Endothelial cell (in vitro differentiated cells): ENCODE results near the gene XIRP2. TPM values are rescaled to one million over a fixed set of nuclear protein-coding genes. Genes with fewer than 3 reads are reported as not detected.

Experiments used
- DNase-seq: peaks from one replicate; pipeline ENCODE4 v3.0.0; 2021; ENCODE audit warnings: low spot score
- H3K27ac Mint-ChIP-seq: one replicate; pipeline ENCODE4 v1.8.0; 2021; ENCODE audit warnings: mixed read lengths, inconsistent platforms; ENCODE audit not compliant: unreplicated experiment
- H3K27me3 Mint-ChIP-seq: one replicate; pipeline ENCODE4 v1.8.0; 2021; ENCODE audit warnings: mild to moderate bottlenecking, moderate library complexity, mixed read lengths, inconsistent platforms; ENCODE audit not compliant: unreplicated experiment
- H3K36me3 Mint-ChIP-seq: one replicate; pipeline ENCODE4 v1.8.0; 2021; ENCODE audit warnings: mild to moderate bottlenecking, low read depth, mixed read lengths, inconsistent platforms; ENCODE audit not compliant: unreplicated experiment
- H3K4me1 Mint-ChIP-seq: one replicate; pipeline ENCODE4 v1.8.0; 2021; ENCODE audit warnings: mild to moderate bottlenecking, mixed read lengths, inconsistent platforms; ENCODE audit not compliant: unreplicated experiment
- H3K4me3 Mint-ChIP-seq: one replicate; pipeline ENCODE4 v1.8.0; 2021; ENCODE audit warnings: mild to moderate bottlenecking, mixed read lengths, inconsistent platforms; ENCODE audit not compliant: unreplicated experiment
- H3K9me3 Mint-ChIP-seq: one replicate; pipeline ENCODE4 v1.8.0; 2021; ENCODE audit warnings: mixed read lengths, inconsistent platforms; ENCODE audit not compliant: unreplicated experiment
- total RNA-seq: library from RNA; stranded (reverse); fragmentation: NEBNext Ultra II Directional; extraction: Animal tissue kit (Norgen Biotek cat#: 25700); gene quantifications from one replicate; pipeline ENCODE4 v1.2.1, GENCODE V29; 2021; ENCODE audit not compliant: unreplicated experiment
- TF ChIP-seq, protein P1 (sequence below): fragments of 200-600 bp; sonication (generic); IDR thresholded peaks from one replicate; pipeline ENCODE4 v1.5.0; 2021; ENCODE audit warnings: antibody characterized with exemption; ENCODE audit not compliant: unreplicated experiment

Gene XIRP2
- total RNA-seq, 1 donor from 2014 or later, result 5.5 TPM

DNA sequence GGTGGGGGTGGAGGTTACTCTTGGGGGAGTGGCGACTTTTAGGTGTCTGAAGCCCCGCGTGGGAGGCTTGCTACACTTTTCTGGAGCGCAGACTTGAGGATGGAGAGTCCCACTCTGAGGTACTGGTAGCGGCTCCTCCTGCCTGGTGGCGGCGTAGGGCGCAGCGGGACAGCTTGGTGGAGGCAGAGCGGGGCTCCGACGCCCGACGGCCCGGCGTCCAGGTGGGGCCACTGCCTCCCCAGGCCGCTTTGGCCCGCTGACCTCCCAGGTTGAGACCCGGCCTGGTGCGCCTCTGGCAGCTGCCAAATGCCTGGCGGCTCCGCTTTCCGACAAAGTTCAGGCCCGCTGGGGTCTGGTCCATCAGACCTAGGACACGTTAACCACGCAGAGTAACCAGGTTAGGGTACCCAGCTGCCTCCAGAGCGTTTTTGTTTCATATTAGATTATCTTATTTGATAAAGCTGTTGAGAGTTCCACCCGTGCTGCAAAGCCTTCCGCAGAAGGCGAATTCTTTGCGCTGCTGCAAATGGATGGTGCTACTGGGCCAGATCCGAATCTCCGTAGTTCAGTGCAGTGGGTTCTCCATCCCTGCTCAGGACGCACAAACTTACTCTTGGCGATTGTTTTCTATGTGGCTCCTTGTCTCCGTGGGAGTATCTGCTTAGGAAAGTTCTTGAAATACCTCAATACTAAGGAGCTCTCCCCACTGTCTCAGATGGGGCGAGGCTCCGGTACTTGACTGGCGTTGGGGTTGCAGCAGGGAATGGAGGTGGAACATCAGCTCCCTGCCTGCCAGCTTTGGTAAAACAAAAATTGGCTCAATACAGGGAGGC, 405.9 kb downstream of the XIRP2 start:
- peaks cover 7% of the 10 kb centered on the region for H3K4me1 Mint-ChIP-seq
- peaks cover 3% of the 10 kb centered on the region for H3K27me3 Mint-ChIP-seq
- H3K4me3 Mint-ChIP-seq, result peak overlapping the region; percentile 92
- no peak overlapping the region for H3K27ac Mint-ChIP-seq
- DNase-seq, result peak; percentile 46
- no peaks in the 10 kb centered on the region for H3K9me3 Mint-ChIP-seq
- no peaks in the 10 kb centered on the region for H3K36me3 Mint-ChIP-seq
- TF ChIP-seq, protein P1, sequence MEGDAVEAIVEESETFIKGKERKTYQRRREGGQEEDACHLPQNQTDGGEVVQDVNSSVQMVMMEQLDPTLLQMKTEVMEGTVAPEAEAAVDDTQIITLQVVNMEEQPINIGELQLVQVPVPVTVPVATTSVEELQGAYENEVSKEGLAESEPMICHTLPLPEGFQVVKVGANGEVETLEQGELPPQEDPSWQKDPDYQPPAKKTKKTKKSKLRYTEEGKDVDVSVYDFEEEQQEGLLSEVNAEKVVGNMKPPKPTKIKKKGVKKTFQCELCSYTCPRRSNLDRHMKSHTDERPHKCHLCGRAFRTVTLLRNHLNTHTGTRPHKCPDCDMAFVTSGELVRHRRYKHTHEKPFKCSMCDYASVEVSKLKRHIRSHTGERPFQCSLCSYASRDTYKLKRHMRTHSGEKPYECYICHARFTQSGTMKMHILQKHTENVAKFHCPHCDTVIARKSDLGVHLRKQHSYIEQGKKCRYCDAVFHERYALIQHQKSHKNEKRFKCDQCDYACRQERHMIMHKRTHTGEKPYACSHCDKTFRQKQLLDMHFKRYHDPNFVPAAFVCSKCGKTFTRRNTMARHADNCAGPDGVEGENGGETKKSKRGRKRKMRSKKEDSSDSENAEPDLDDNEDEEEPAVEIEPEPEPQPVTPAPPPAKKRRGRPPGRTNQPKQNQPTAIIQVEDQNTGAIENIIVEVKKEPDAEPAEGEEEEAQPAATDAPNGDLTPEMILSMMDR, result no peak

GRCh38 chr2:167294776-167295140, 406.5 kb downstream of the XIRP2 start:
- no peaks in the 10 kb centered on the region for H3K9me3 Mint-ChIP-seq
- no peak overlapping the region for H3K27ac Mint-ChIP-seq
- no peak for DNase-seq

GRCh38 chr2:167297292-167297691, 409.0 kb downstream of the XIRP2 start:
- Mint-ChIP-seq H3K4me3 (no peak overlapping the region), H3K36me3 (no peaks in the 10 kb centered on the region), H3K27me3 (peaks cover 3% of the 10 kb centered on the region), H3K9me3 (no peaks in the 10 kb centered on the region), H3K27ac (no peak overlapping the region), H3K4me1 (peaks cover 2% of the 10 kb centered on the region)
- no peak for DNase-seq
- TF ChIP-seq, protein P1, result no peak

More at GRCh38 chr2:167294776-167295140, 406.5 kb downstream of the XIRP2 start:
- Mint-ChIP-seq H3K27me3 (peaks cover 3% of the 10 kb centered on the region), H3K4me3 (peak overlapping the region; percentile 90), H3K36me3 (no peaks in the 10 kb centered on the region), H3K4me1 (peaks cover 7% of the 10 kb centered on the region)
- TF ChIP-seq, protein P1, result no peak

GRCh38 chr2:167298017-167298416, 409.7 kb downstream of the XIRP2 start:
- TF ChIP-seq, protein P1, result no peak
- Mint-ChIP-seq H3K27me3 (peaks cover 3% of the 10 kb centered on the region), H3K4me1 (peaks cover 2% of the 10 kb centered on the region), H3K36me3 (no peaks in the 10 kb centered on the region), H3K4me3 (no peak overlapping the region), H3K27ac (no peak overlapping the region), H3K9me3 (no peaks in the 10 kb centered on the region)
- no peak for DNase-seq
